Dermis lymphatic vessel endothelial cell (primary cell): ENCODE data around the gene SGSM1. TPM values are rescaled to one million over a fixed set of nuclear protein-coding genes. Genes with fewer than 3 reads are reported as not detected.

Source experiments
- total RNA-seq: library from RNA; depleted of rRNA; stranded (reverse); fragments of >200 nt; gene quantifications from 2 replicates; pipeline ENCODE4 v1.2.1, GENCODE V29; 2014

Gene SGSM1, protein sequence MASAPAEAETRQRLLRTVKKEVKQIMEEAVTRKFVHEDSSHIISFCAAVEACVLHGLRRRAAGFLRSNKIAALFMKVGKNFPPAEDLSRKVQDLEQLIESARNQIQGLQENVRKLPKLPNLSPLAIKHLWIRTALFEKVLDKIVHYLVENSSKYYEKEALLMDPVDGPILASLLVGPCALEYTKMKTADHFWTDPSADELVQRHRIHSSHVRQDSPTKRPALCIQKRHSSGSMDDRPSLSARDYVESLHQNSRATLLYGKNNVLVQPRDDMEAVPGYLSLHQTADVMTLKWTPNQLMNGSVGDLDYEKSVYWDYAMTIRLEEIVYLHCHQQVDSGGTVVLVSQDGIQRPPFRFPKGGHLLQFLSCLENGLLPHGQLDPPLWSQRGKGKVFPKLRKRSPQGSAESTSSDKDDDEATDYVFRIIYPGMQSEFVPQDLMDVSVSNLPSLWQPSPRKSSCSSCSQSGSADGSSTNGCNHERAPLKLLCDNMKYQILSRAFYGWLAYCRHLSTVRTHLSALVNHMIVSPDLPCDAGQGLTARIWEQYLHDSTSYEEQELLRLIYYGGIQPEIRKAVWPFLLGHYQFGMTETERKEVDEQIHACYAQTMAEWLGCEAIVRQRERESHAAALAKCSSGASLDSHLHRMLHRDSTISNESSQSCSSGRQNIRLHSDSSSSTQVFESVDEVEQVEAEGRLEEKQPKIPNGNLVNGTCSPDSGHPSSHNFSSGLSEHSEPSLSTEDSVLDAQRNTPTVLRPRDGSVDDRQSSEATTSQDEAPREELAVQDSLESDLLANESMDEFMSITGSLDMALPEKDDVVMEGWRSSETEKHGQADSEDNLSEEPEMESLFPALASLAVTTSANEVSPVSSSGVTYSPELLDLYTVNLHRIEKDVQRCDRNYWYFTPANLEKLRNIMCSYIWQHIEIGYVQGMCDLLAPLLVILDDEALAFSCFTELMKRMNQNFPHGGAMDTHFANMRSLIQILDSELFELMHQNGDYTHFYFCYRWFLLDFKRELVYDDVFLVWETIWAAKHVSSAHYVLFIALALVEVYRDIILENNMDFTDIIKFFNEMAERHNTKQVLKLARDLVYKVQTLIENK
- 5.9 and 11.5 TPM in 2 replicates for total RNA-seq

DNA sequence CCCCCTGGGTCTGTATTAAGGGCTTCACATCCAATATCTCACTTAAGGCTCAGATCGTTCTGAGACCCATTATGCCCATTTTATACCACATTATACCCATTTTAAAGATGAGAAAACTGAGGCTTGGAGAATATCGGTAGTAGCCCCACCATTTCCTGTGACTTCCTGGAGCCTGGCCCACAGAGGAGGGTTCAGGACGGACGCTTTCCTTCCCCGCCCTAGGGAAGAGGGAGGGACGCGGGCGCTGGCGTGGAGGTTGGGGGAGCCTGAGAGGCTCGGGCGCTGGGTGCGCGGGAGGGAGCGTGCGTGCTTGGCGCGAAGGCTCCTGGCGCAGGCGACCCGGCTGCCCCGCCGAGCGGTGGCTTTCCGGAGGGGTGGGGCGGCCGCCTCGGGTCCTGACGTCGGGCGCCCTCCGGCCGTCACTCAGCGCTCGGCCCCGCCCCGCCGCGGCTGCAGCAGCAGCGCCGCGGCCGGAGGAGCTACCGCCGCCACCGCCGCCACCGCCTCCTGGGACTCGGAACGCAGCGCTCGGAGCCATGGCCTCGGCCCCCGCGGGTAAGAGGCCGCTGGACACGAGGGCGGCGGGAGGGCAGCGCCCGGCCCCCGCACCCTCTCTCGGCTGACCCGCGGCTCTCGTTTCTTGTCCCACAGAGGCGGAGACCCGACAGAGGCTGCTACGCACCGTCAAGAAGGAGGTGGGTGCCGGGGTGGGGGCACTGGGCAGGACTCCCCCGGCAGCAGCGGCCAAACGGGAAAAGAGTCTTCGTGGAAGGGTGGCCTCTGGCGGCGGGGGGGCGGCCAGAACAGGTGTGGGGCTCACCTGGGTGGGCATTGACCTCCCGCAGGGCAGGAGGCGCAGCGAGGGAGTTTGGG is at the start of gene SGSM1:
Gene SGSM1 (plus strand): TSS at position 422 of the 873 bp plus-strand sequence. CDS start 115 bp downstream, at position 537.

DNA sequence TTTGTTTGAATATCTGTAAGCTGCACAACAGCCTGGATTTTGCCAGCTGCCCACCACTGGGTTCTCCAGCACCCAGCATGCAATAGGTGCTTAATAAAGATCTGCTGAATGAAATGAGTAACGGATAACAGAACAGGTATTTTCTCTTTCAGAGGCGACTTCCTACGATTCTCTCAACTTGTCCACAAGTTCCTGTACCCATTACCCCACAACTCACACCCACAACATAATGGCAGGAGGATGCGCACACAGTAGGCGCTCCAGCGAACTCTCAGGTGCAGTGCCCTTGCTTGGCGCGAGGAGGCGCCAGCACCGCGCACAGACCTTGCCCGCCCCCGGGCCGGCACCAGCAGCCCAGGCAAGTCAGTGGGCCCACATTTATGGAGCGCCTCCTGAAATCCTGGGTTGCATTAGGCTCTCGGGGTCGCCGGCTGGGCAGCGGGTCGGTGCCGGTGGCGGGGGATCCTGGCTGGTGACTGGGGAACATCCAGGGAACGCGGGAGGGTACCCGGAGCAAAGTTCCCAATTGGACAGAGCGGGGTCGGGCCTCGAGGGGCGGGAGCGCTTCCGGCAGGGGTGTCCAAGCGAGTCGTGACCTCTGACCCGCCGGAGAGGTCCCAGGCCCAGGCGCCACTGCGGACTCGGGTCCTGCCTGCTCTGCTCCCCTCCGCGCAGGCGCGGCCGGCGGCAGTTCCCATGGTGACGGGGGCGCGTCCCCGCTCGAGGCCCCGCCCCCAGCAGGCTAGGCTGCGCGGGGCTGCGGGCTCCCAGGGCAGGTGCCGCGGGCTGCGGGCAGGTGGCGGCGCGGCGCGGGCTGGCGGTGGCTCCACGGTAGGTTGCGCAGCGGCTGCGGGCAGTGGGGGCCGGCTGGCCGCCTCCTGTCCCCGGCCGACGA is 146.2 kb downstream of the SGSM1 start, which contains the start of gene KIAA1671:
Gene KIAA1671 (plus strand): TSS at position 775 of the 895 bp plus-strand sequence. CDS start 75,284 bp downstream, outside the sequence.

Other genes with a start within 250 kb of the SGSM1 start
- 3.7 and 4.1 TPM in 2 replicates for gene LRRC75B, start 213.1 kb upstream of the SGSM1 start, total RNA-seq
- 2.3 and 11.3 TPM in 2 replicates for gene GGT1, start 203.0 kb upstream of the SGSM1 start, total RNA-seq
- gene PIWIL3, start 31.5 kb upstream of the SGSM1 start, total RNA-seq, result under 0.01 TPM in 1 of 2 replicates, not detected in the other
- 0.09 TPM in 1 of 2 replicates, not detected in the other for gene LHFPL7, start 140.5 kb downstream of the SGSM1 start, total RNA-seq
- 34.5 and 64.3 TPM in 2 replicates for gene KIAA1671, start 146.5 kb downstream of the SGSM1 start, total RNA-seq